NB4 (cell line): ENCODE measurements around the gene DNHD1.

Experiments used
- DNase-seq: peaks from one replicate; pipeline ENCODE4 v3.0.0; 2010; ENCODE audit warnings: low read depth
- H3K4me3 ChIP-seq: one replicate; pipeline ENCODE4 v1.5.1; 2011; ENCODE audit warnings: mild to moderate bottlenecking, low read depth, low read length, moderate library complexity
- CTCF ChIP-seq: IDR thresholded peaks from one replicate; pipeline ENCODE4 v1.5.1; 2012; ENCODE audit warnings: low read depth, low read length
- MAX ChIP-seq: IDR thresholded peaks from 2 replicates; pipeline ENCODE4 v1.6.1; 2011; ENCODE audit warnings: low read depth, low read length
- MYC ChIP-seq: IDR thresholded peaks from 2 replicates; pipeline ENCODE4 v1.6.1; 2011; ENCODE audit warnings: low read depth, low read length
- POLR2A ChIP-seq: IDR thresholded peaks from 2 replicates; pipeline ENCODE4 v1.6.1; 2011; ENCODE audit warnings: mild to moderate bottlenecking; ENCODE audit not compliant: insufficient read length; ENCODE audit errors: extremely low read depth

Gene DNHD1

GRCh38 chr11:6563667-6564066 is 66.6 kb downstream of the DNHD1 start:
- TF ChIP-seq POLR2A (no peak), CTCF (no peak), MAX (no peak), MYC (no peak)
- DNase-seq = no peak
- no peak overlapping the region for H3K4me3 ChIP-seq

GRCh38 chr11:6565325-6565724 is 68.2 kb downstream of the DNHD1 start:
- no peak overlapping the region for H3K4me3 ChIP-seq
- TF ChIP-seq POLR2A (no peak), CTCF (no peak), MYC (no peak), MAX (no peak)
- DNase-seq = no peak

GRCh38 chr11:6565988-6566703 is 69.1 kb downstream of the DNHD1 start:
- H3K4me3 ChIP-seq = no peak overlapping the region
- no peak for DNase-seq
- TF ChIP-seq POLR2A = no peak
- no peak for TF ChIP-seq CTCF
- TF ChIP-seq MYC = no peak
- no peak for TF ChIP-seq MAX

- no peak for TF ChIP-seq MYC
- TF ChIP-seq CTCF = no peak
- no peak for TF ChIP-seq POLR2A
- no peak for TF ChIP-seq MAX
- no peak for DNase-seq
- H3K4me3 ChIP-seq = no peak overlapping the region
Observed at GRCh38 chr11:6566704-6567370, 69.8 kb downstream of the DNHD1 start.

- DNase-seq = no peak
Observed at GRCh38 chr11:6567371-6567745, 70.3 kb downstream of the DNHD1 start.

More at GRCh38 chr11:6567371-6567745, 70.3 kb downstream of the DNHD1 start:
- H3K4me3 ChIP-seq = no peak overlapping the region
- no peak for TF ChIP-seq POLR2A
- no peak for TF ChIP-seq CTCF
- TF ChIP-seq MYC = no peak
